Endothelial cell (in vitro differentiated cells): ENCODE results near the gene IBA57. TPM values are rescaled to one million over a fixed set of nuclear protein-coding genes. Genes with fewer than 3 reads are reported as not detected.
"Not testable (repeated sequence)": the region's sequence is repeated elsewhere in the genome, so short reads cannot be mapped to it uniquely, and the experiment has no call there.

ENCODE experiments used
- DNase-seq: peaks from one replicate; pipeline ENCODE4 v3.0.0; 2021; ENCODE audit warnings: low spot score
- H3K27ac Mint-ChIP-seq: one replicate; pipeline ENCODE4 v1.8.0; 2021; ENCODE audit warnings: mixed read lengths, inconsistent platforms; ENCODE audit not compliant: unreplicated experiment
- H3K27me3 Mint-ChIP-seq: one replicate; pipeline ENCODE4 v1.8.0; 2021; ENCODE audit warnings: mild to moderate bottlenecking, moderate library complexity, mixed read lengths, inconsistent platforms; ENCODE audit not compliant: unreplicated experiment
- H3K36me3 Mint-ChIP-seq: one replicate; pipeline ENCODE4 v1.8.0; 2021; ENCODE audit warnings: mild to moderate bottlenecking, low read depth, mixed read lengths, inconsistent platforms; ENCODE audit not compliant: unreplicated experiment
- H3K4me1 Mint-ChIP-seq: one replicate; pipeline ENCODE4 v1.8.0; 2021; ENCODE audit warnings: mild to moderate bottlenecking, mixed read lengths, inconsistent platforms; ENCODE audit not compliant: unreplicated experiment
- H3K4me3 Mint-ChIP-seq: one replicate; pipeline ENCODE4 v1.8.0; 2021; ENCODE audit warnings: mild to moderate bottlenecking, mixed read lengths, inconsistent platforms; ENCODE audit not compliant: unreplicated experiment
- H3K9me3 Mint-ChIP-seq: one replicate; pipeline ENCODE4 v1.8.0; 2021; ENCODE audit warnings: mixed read lengths, inconsistent platforms; ENCODE audit not compliant: unreplicated experiment
- CTCF ChIP-seq: fragments of 200-600 bp; sonication (generic); IDR thresholded peaks from one replicate; pipeline ENCODE4 v1.5.0; 2021; ENCODE audit warnings: antibody characterized with exemption; ENCODE audit not compliant: unreplicated experiment
- total RNA-seq: library from RNA; stranded (reverse); fragmentation: NEBNext Ultra II Directional; extraction: Animal tissue kit (Norgen Biotek cat#: 25700); gene quantifications from one replicate; pipeline ENCODE4 v1.2.1, GENCODE V29; 2021; ENCODE audit not compliant: unreplicated experiment

IBA57 gene
- total RNA-seq, 1 donor from 2014 or later = 11.5 TPM

- no peak overlapping the region for H3K4me3 Mint-ChIP-seq
- no peaks in the 10 kb centered on the region for H3K9me3 Mint-ChIP-seq
- peaks cover 6% of the 10 kb centered on the region for H3K27me3 Mint-ChIP-seq
- no peak for TF ChIP-seq CTCF
- H3K4me1 Mint-ChIP-seq = no peaks in the 10 kb centered on the region
- peaks cover 28% of the 10 kb centered on the region for H3K36me3 Mint-ChIP-seq
- H3K27ac Mint-ChIP-seq = no peak overlapping the region
- DNase-seq = no peak
These were observed 54.6 kb downstream of the IBA57 start for GRCh38 chr1:228219962-228220780.

GRCh38 chr1:228221097-228221496 lies 55.5 kb downstream of the IBA57 start:
- not testable (repeated sequence) for DNase-seq, H3K27ac Mint-ChIP-seq, H3K27me3 Mint-ChIP-seq, H3K9me3 Mint-ChIP-seq, H3K4me1 Mint-ChIP-seq, H3K4me3 Mint-ChIP-seq
- peaks cover 35% of the 10 kb centered on the region for H3K36me3 Mint-ChIP-seq

- H3K9me3 Mint-ChIP-seq = no peaks in the 10 kb centered on the region
- H3K36me3 Mint-ChIP-seq = peaks cover 36% of the 10 kb centered on the region
- no peak for DNase-seq
- H3K4me1 Mint-ChIP-seq = no peaks in the 10 kb centered on the region
- TF ChIP-seq CTCF = no peak
- no peak overlapping the region for H3K27ac Mint-ChIP-seq
- H3K4me3 Mint-ChIP-seq = no peak overlapping the region
- H3K27me3 Mint-ChIP-seq = peaks cover 2% of the 10 kb centered on the region
These were observed 56.9 kb downstream of the IBA57 start for GRCh38 chr1:228222548-228222947.

GRCh38 chr1:228224198-228225164 lies 58.9 kb downstream of the IBA57 start:
- no peak for DNase-seq
- Mint-ChIP-seq H3K27me3 (peaks cover 3% of the 10 kb centered on the region), H3K9me3 (no peaks in the 10 kb centered on the region), H3K4me3 (peak overlapping the region; percentile 73), H3K4me1 (no peaks in the 10 kb centered on the region), H3K27ac (no peak overlapping the region), H3K36me3 (peaks cover 36% of the 10 kb centered on the region)
- no peak for TF ChIP-seq CTCF

GRCh38 chr1:228225165-228225710 lies 59.6 kb downstream of the IBA57 start:
- TF ChIP-seq CTCF = no peak
- no peak for DNase-seq
- no peaks in the 10 kb centered on the region for H3K9me3 Mint-ChIP-seq
- no peak overlapping the region for H3K4me3 Mint-ChIP-seq
- peaks cover 3% of the 10 kb centered on the region for H3K27me3 Mint-ChIP-seq
- H3K27ac Mint-ChIP-seq = no peak overlapping the region
- peaks cover 36% of the 10 kb centered on the region for H3K36me3 Mint-ChIP-seq
- H3K4me1 Mint-ChIP-seq = no peaks in the 10 kb centered on the region
